OCI-LY1 (cell line): ENCODE data around the gene CDHR1.

Experiments
- H2AFZ ChIP-seq: fragments of 200-600 bp; sonication (generic), shearing (Covaris generic); 2 replicates; pipeline ENCODE4 v1.6.0; 2014; ENCODE audit warnings: antibody characterized with exemption, mild to moderate bottlenecking, low read length
- H3F3A ChIP-seq: fragments of 200-600 bp; sonication (generic), shearing (Covaris generic); 2 replicates; pipeline ENCODE4 v1.6.0; 2014; ENCODE audit warnings: mild to moderate bottlenecking, antibody characterized with exemption, low read length, moderate library complexity; ENCODE audit not compliant: insufficient read depth
- H3K27ac ChIP-seq: fragments of 200-600 bp; sonication (generic); 2 replicates; pipeline ENCODE4 v1.5.1; 2014; ENCODE audit warnings: low read length, mixed run types, mild to moderate bottlenecking, low read depth; ENCODE audit not compliant: poor library complexity, severe bottlenecking
- H3K27me3 ChIP-seq: fragments of 200-600 bp; sonication (generic); 2 replicates; pipeline ENCODE4 v1.6.0; 2014; ENCODE audit warnings: antibody characterized with exemption, mild to moderate bottlenecking, low read length, moderate library complexity; ENCODE audit not compliant: insufficient read depth
- H3K36me3 ChIP-seq: fragments of 200-600 bp; sonication (generic); 2 replicates; pipeline ENCODE4 v1.6.1; 2014; ENCODE audit warnings: mild to moderate bottlenecking, antibody characterized with exemption, low read length, moderate library complexity, mixed read lengths; ENCODE audit not compliant: insufficient read depth
- H3K4me1 ChIP-seq: fragments of 200-600 bp; sonication (generic); 2 replicates; pipeline ENCODE4 v1.5.1; 2014; ENCODE audit warnings: mild to moderate bottlenecking, low read length, moderate library complexity; ENCODE audit not compliant: insufficient read depth, severe bottlenecking
- H3K4me2 ChIP-seq: fragments of 200-600 bp; sonication (generic), shearing (Covaris generic); 2 replicates; pipeline ENCODE4 v1.6.1; 2014; ENCODE audit warnings: low read length
- H3K4me3 ChIP-seq: fragments of 200-600 bp; sonication (generic); 2 replicates; pipeline ENCODE4 v1.5.1; 2014; ENCODE audit warnings: low read length, low read depth, mild to moderate bottlenecking, mixed read lengths; ENCODE audit not compliant: poor library complexity, severe bottlenecking
- H3K79me2 ChIP-seq: fragments of 200-600 bp; shearing (Covaris generic); 2 replicates; pipeline ENCODE4 v1.6.1; 2016; ENCODE audit warnings: mixed run types, low read length, mixed read lengths; ENCODE audit not compliant: insufficient read depth
- H3K9ac ChIP-seq: fragments of 200-600 bp; sonication (generic), shearing (Covaris generic); 2 replicates; pipeline ENCODE4 v1.6.1; 2014; ENCODE audit warnings: mild to moderate bottlenecking, low read length, mixed read lengths
- H3K9me2 ChIP-seq: fragments of 200-600 bp; sonication (generic), shearing (Covaris generic); 2 replicates; pipeline ENCODE4 v1.6.1; 2014; ENCODE audit warnings: low read depth, mild to moderate bottlenecking, low read length, mixed read lengths
- H3K9me3 ChIP-seq: fragments of 200-600 bp; shearing (Covaris generic); 2 replicates; pipeline ENCODE4 v1.6.1; 2014; ENCODE audit warnings: low read length, mixed read lengths
- H4K20me1 ChIP-seq: fragments of 200-600 bp; sonication (generic), shearing (Covaris generic); 2 replicates; pipeline ENCODE4 v1.6.0; 2016; ENCODE audit warnings: mild to moderate bottlenecking, low read length; ENCODE audit not compliant: insufficient read depth
- CTCF ChIP-seq: fragments of 200-600 bp; sonication (generic), shearing (Covaris generic); IDR thresholded peaks from 2 replicates; pipeline ENCODE4 v1.5.1; 2017; ENCODE audit warnings: mild to moderate bottlenecking, antibody characterized with exemption, low read length, moderate library complexity, mixed read lengths
- EZH2 ChIP-seq: fragments of 200-600 bp; sonication (generic), shearing (Covaris generic); IDR thresholded peaks from 2 replicates; pipeline ENCODE4 v1.8.0; 2017; ENCODE audit warnings: borderline replicate concordance, mixed run types, mild to moderate bottlenecking, antibody characterized with exemption, low read length, moderate library complexity, mixed read lengths

CDHR1 gene

GRCh38 chr10:84193327-84193726, 1.0 kb upstream of the CDHR1 start:
- H3K9me3 ChIP-seq: no peaks in the 10 kb centered on the region
- H3K9me2 ChIP-seq: no peaks in the 10 kb centered on the region
- 0 out of 2 replicates have a peak, but pooled peaks cover 13% of the 10 kb centered on the region for H3K27me3 ChIP-seq
- H3K4me3 ChIP-seq: no peak overlapping the region
- TF ChIP-seq CTCF (no peak), EZH2 (no peak)
- H3K4me1 ChIP-seq: peaks cover 6% of the 10 kb centered on the region
- H3K36me3 ChIP-seq: no peaks in the 10 kb centered on the region
- no peak overlapping the region for H3K9ac ChIP-seq
- H3F3A ChIP-seq: no peaks in the 10 kb centered on the region
- no peak overlapping the region for H3K4me2 ChIP-seq
- H2AFZ ChIP-seq: no peak overlapping the region
- no peaks in the 10 kb centered on the region for H3K79me2 ChIP-seq
- H4K20me1 ChIP-seq: no peaks in the 10 kb centered on the region
- no peak overlapping the region for H3K27ac ChIP-seq

- Histone ChIP-seq H3K79me2 (no peaks in the 10 kb centered on the region), H3F3A (no peaks in the 10 kb centered on the region), H3K9me3 (no peaks in the 10 kb centered on the region), H4K20me1 (no peaks in the 10 kb centered on the region), H3K4me2 (peak overlapping the region; percentile 70), H3K9me2 (no peaks in the 10 kb centered on the region), H3K4me1 (peaks cover 6% of the 10 kb centered on the region), H2AFZ (no peak overlapping the region), H3K9ac (no peak overlapping the region; the same call in 1 of the 2 replicates), H3K27me3 (0 out of 2 replicates have a peak, but pooled peaks cover 14% of the 10 kb centered on the region), H3K4me3 (peak overlapping the region; percentile 53), H3K27ac (no peak overlapping the region), H3K36me3 (no peaks in the 10 kb centered on the region)
- TF ChIP-seq CTCF: no peak
- TF ChIP-seq EZH2: no peak
These were observed 402 bp upstream of the CDHR1 start for GRCh38 chr10:84193846-84194423.

GRCh38 chr10:84195044-84195830, 900 bp downstream of the CDHR1 start:
- Histone ChIP-seq H3K9me3 (no peaks in the 10 kb centered on the region), H3K4me2 (peak overlapping the region; percentile 70; the same call in 1 of the 2 replicates), H4K20me1 (no peaks in the 10 kb centered on the region), H3F3A (no peaks in the 10 kb centered on the region), H3K9ac (no peak overlapping the region; the same call in 1 of the 2 replicates), H3K27ac (no peak overlapping the region), H3K79me2 (no peaks in the 10 kb centered on the region), H3K4me3 (peak overlapping the region; percentile 53), H3K36me3 (no peaks in the 10 kb centered on the region), H2AFZ (no peak overlapping the region), H3K27me3 (0 out of 2 replicates have a peak, but pooled peaks cover 14% of the 10 kb centered on the region), H3K4me1 (peaks cover 6% of the 10 kb centered on the region), H3K9me2 (no peaks in the 10 kb centered on the region)
- TF ChIP-seq EZH2 (no peak), CTCF (no peak)
